WTC11 (cell line): Measurements from ENCODE around the gene ZNF254. TPM values are rescaled to one million over a fixed set of nuclear protein-coding genes. Genes with fewer than 3 reads are reported as not detected.

Experiments used
- ATAC-seq: fragments of 200-7000 bp; cut with Tn5 transposase; 2 replicates; pipeline ENCODE4 v1.10.0; 2021; ENCODE audit warnings: mild to moderate bottlenecking, moderate library complexity
- CTCF ChIA-PET: fragments of 300-600 bp; sonication (Branson Sonifier 250); formaldehyde crosslinking; loops from one replicate; lab custom pipeline; 2021; ENCODE audit warnings: antibody characterized with exemption; lab: Charles Lee
- POLR2A ChIA-PET: fragments of 350-600 bp; sonication (Branson Sonifier 250); formaldehyde crosslinking; loops from one replicate; lab custom pipeline; 2021; ENCODE audit warnings: antibody characterized with exemption; lab: Charles Lee
- DNase-seq: peaks from one replicate; pipeline ENCODE4 v3.0.0; 2021; ENCODE audit warnings: low spot score
- H3K27ac Mint-ChIP-seq: 2 replicates; pipeline ENCODE4 v1.8.0; 2021; ENCODE audit warnings: mixed read lengths
- H3K27me3 Mint-ChIP-seq: 2 replicates; pipeline ENCODE4 v1.8.0; 2021; ENCODE audit warnings: low read depth, mild to moderate bottlenecking, moderate library complexity, mixed read lengths
- H3K36me3 Mint-ChIP-seq: 2 replicates; pipeline ENCODE4 v1.8.0; 2021; ENCODE audit warnings: mixed read lengths
- H3K4me1 Mint-ChIP-seq: 2 replicates; pipeline ENCODE4 v1.8.0; 2022; ENCODE audit warnings: mixed read lengths
- H3K4me3 Mint-ChIP-seq: 2 replicates; pipeline ENCODE4 v1.8.0; 2021; ENCODE audit warnings: mild to moderate bottlenecking, moderate library complexity, mixed read lengths
- H3K9me3 Mint-ChIP-seq: 2 replicates; pipeline ENCODE4 v1.8.0; 2021; ENCODE audit warnings: mixed read lengths
- AFF4 ChIP-seq: sonication (generic); formaldehyde crosslinking; IDR thresholded peaks from 2 replicates; pipeline ENCODE4 v1.8.1; 2023; ENCODE audit warnings: mild to moderate bottlenecking, missing genetic modification reagents, borderline replicate concordance
- CBFB ChIP-seq: sonication (generic); formaldehyde crosslinking; IDR thresholded peaks from 2 replicates; pipeline ENCODE4 v1.8.1; 2022; ENCODE audit warnings: mild to moderate bottlenecking, low read depth, missing genetic modification reagents
- EMX1 ChIP-seq: fragments of 250-450 bp; sonication (Bioruptor Pico); IDR thresholded peaks from 2 replicates; pipeline ENCODE4 v1.8.0; 2021; ENCODE audit warnings: mild to moderate bottlenecking
- ERG ChIP-seq: fragments of 250-450 bp; sonication (Bioruptor Pico); IDR thresholded peaks from 2 replicates; pipeline ENCODE4 v1.8.0; 2021; ENCODE audit warnings: mild to moderate bottlenecking
- FOXK1 ChIP-seq: sonication (generic); formaldehyde crosslinking; IDR thresholded peaks from 2 replicates; pipeline ENCODE4 v1.8.0; 2022; ENCODE audit warnings: mild to moderate bottlenecking, moderate library complexity, missing genetic modification reagents
- GABPB1 ChIP-seq: sonication (generic); formaldehyde crosslinking; IDR thresholded peaks from 2 replicates; pipeline ENCODE4 v1.8.1; 2023; ENCODE audit warnings: mild to moderate bottlenecking, missing genetic modification reagents
- NFE2L1 ChIP-seq: sonication (generic); formaldehyde crosslinking; IDR thresholded peaks from 2 replicates; pipeline ENCODE4 v1.8.1; 2023; ENCODE audit warnings: missing genetic modification reagents
- NR2C2 ChIP-seq: sonication (generic); formaldehyde crosslinking; IDR thresholded peaks from 2 replicates; pipeline ENCODE4 v1.8.0; 2022; ENCODE audit warnings: mild to moderate bottlenecking, missing genetic modification reagents
- PRDM15 ChIP-seq: sonication (generic); formaldehyde crosslinking; IDR thresholded peaks from 2 replicates; pipeline ENCODE4 v1.8.0; 2022; ENCODE audit warnings: missing genetic modification reagents
- PRRX2 ChIP-seq: fragments of 250-450 bp; sonication (Bioruptor Pico); IDR thresholded peaks from 2 replicates; pipeline ENCODE4 v1.8.0; 2021; ENCODE audit warnings: mild to moderate bottlenecking
- SOX15 ChIP-seq: fragments of 250-450 bp; sonication (Bioruptor Pico); IDR thresholded peaks from 2 replicates; pipeline ENCODE4 v1.9.0; 2021; ENCODE audit warnings: mild to moderate bottlenecking
- ZBTB21 ChIP-seq: sonication (generic); formaldehyde crosslinking; IDR thresholded peaks from 2 replicates; pipeline ENCODE4 v1.8.1; 2023; ENCODE audit warnings: mild to moderate bottlenecking, missing genetic modification reagents, borderline replicate concordance
- ZNF138 ChIP-seq: sonication (generic); formaldehyde crosslinking; conservative IDR thresholded peaks from 2 replicates; pipeline ENCODE4 v1.8.1; 2022; ENCODE audit warnings: mild to moderate bottlenecking, moderate library complexity, missing genetic modification reagents
- ZNF396 ChIP-seq: fragments of 250-450 bp; sonication (Bioruptor Pico); IDR thresholded peaks from 2 replicates; pipeline ENCODE4 v1.8.0; 2021; ENCODE audit warnings: mild to moderate bottlenecking, moderate library complexity, borderline replicate concordance
- ZNF423 ChIP-seq: fragments of 250-450 bp; sonication (Bioruptor Pico); IDR thresholded peaks from 2 replicates; pipeline ENCODE4 v2.1.2; 2022; ENCODE audit warnings: mild to moderate bottlenecking, moderate library complexity
- ZSCAN18 ChIP-seq: fragments of 250-450 bp; sonication (Bioruptor Pico); IDR thresholded peaks from 2 replicates; pipeline ENCODE4 v2.1.2; 2022; ENCODE audit warnings: mild to moderate bottlenecking, moderate library complexity
- total RNA-seq: library from RNA; stranded (reverse); gene quantifications from 3 replicates; pipeline ENCODE4 v1.2.3, GENCODE V29; 2021
- TF ChIP-seq, protein P1 (sequence below): sonication (generic); formaldehyde crosslinking; IDR thresholded peaks from 2 replicates; pipeline ENCODE4 v1.8.1; 2023; ENCODE audit warnings: mild to moderate bottlenecking, missing genetic modification reagents, moderate library complexity
- TF ChIP-seq, protein P2 (sequence below): sonication (generic); formaldehyde crosslinking; IDR thresholded peaks from 2 replicates; pipeline ENCODE4 v1.8.1; 2022; ENCODE audit warnings: missing genetic modification reagents, borderline replicate concordance
- TF ChIP-seq, protein P3 (sequence below): sonication (generic); formaldehyde crosslinking; IDR thresholded peaks from 2 replicates; pipeline ENCODE4 v1.8.1; 2023; ENCODE audit warnings: mild to moderate bottlenecking, moderate library complexity, missing genetic modification reagents
- TF ChIP-seq, protein P4 (sequence below): sonication (generic); formaldehyde crosslinking; IDR thresholded peaks from 2 replicates; pipeline ENCODE4 v1.8.1; 2022; ENCODE audit warnings: mild to moderate bottlenecking, missing genetic modification reagents, moderate library complexity, borderline replicate concordance

Gene ZNF254
- total RNA-seq, 1 experiment from 2014 or later, result 34.5 TPM

DNA sequence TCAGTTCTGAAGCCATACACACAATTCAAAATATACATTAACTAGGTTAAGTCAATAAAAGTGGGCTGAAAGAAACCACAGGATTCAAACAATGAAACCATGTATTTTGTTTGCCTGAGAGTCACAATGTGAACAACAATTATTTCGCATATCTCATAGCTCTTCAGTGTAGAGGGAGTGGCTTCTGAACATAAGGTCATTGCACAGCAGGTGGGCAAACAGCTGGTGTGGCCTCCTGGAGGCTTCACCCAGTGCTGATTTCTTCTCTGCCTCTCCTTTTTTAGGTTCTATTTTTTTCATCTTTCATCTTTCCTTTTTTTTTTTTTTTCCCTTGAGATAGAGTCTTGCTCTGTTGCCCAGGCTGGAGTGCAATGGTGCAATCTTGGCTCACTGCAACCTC lies 40.4 kb upstream of the ZNF254 start:
- peaks cover 75% of the 10 kb centered on the region for H3K36me3 Mint-ChIP-seq
- ATAC-seq, result no peak
- DNase-seq, result no peak
- H3K9me3 Mint-ChIP-seq, result no peaks in the 10 kb centered on the region
- no peaks in the 10 kb centered on the region for H3K27me3 Mint-ChIP-seq
- POLR2A ChIA-PET, result interaction anchor here (0.7 kb wide), 1 partner anchor 560 kb away, joined by 4 read pairs; no protein-coding TSS in a partner anchor
- CTCF ChIA-PET, result no interaction called here
- H3K4me1 Mint-ChIP-seq, result peaks cover 7% of the 10 kb centered on the region; the same call in 1 of the 2 replicates
- H3K4me3 Mint-ChIP-seq, result no peak overlapping the region
- TF ChIP-seq CBFB (CRISPR knock-in tag) (no peak), PRDM15 (no peak), EMX1 (CRISPR knock-in tag) (no peak), GABPB1 (no peak), ZNF423 (CRISPR knock-in tag) (no peak), SOX15 (CRISPR knock-in tag) (no peak), AFF4 (no peak), ZNF138 (CRISPR knock-in tag) (no peak)
- TF ChIP-seq, protein P1, sequence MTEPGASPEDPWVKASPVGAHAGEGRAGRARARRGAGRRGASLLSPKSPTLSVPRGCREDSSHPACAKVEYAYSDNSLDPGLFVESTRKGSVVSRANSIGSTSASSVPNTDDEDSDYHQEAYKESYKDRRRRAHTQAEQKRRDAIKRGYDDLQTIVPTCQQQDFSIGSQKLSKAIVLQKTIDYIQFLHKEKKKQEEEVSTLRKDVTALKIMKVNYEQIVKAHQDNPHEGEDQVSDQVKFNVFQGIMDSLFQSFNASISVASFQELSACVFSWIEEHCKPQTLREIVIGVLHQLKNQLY (CRISPR knock-in tag), result no peak
- H3K27ac Mint-ChIP-seq, result no peak overlapping the region

DNA sequence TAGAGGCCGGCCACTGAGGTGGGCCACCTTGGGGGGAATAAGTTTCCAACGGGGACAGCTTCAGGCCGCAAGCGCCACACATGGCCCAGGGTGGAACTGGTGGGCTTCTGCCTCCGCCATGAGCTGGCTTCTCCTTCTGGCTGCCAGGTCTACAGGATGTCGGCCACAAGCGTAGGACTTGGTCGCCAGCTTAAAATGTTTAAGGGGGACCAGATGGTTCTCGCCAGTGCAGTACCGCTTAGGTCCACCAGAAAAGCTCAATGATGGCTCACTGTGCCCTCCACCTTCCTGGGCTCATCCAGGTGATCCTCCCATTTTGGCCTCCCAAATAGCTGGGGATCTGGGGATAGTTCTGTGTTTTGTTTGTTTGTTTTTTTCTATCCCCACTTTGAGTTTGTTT lies 38.7 kb upstream of the ZNF254 start:
- Mint-ChIP-seq H3K4me1 (no peaks in the 10 kb centered on the region), H3K4me3 (no peak overlapping the region), H3K27ac (no peak overlapping the region), H3K36me3 (peaks cover 78% of the 10 kb centered on the region), H3K9me3 (no peaks in the 10 kb centered on the region), H3K27me3 (no peaks in the 10 kb centered on the region)
- DNase-seq (no peak), ATAC-seq (peak; percentile 71)
- CTCF ChIA-PET, result interaction anchor here (0.7 to 1.6 kb wide), 5 partner anchors 10 to 50 kb away, joined by 3 to 5 read pairs (median 4); partner anchors contain the start of gene ZNF254
- POLR2A ChIA-PET, result interaction anchor here (0.6 to 1.3 kb wide), 4 partner anchors 14 to 51 kb away, joined by 3 to 7 read pairs (median 5); no protein-coding TSS in a partner anchor
- no peak for TF ChIP-seq ZBTB21 (CRISPR knock-in tag)
- TF ChIP-seq, protein P2, sequence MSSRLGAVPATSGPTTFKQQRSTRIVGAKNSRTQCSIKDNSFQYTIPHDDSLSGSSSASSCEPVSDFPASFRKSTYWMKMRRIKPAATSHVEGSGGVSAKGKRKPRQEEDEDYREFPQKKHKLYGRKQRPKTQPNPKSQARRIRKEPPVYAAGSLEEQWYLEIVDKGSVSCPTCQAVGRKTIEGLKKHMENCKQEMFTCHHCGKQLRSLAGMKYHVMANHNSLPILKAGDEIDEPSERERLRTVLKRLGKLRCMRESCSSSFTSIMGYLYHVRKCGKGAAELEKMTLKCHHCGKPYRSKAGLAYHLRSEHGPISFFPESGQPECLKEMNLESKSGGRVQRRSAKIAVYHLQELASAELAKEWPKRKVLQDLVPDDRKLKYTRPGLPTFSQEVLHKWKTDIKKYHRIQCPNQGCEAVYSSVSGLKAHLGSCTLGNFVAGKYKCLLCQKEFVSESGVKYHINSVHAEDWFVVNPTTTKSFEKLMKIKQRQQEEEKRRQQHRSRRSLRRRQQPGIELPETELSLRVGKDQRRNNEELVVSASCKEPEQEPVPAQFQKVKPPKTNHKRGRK, result no peak
- TF ChIP-seq, protein P3, sequence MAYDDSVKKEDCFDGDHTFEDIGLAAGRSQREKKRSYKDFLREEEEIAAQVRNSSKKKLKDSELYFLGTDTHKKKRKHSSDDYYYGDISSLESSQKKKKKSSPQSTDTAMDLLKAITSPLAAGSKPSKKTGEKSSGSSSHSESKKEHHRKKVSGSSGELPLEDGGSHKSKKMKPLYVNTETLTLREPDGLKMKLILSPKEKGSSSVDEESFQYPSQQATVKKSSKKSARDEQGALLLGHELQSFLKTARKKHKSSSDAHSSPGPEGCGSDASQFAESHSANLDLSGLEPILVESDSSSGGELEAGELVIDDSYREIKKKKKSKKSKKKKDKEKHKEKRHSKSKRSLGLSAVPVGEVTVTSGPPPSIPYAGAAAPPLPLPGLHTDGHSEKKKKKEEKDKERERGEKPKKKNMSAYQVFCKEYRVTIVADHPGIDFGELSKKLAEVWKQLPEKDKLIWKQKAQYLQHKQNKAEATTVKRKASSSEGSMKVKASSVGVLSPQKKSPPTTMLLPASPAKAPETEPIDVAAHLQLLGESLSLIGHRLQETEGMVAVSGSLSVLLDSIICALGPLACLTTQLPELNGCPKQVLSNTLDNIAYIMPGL (CRISPR knock-in tag), result no peak
- no peak for TF ChIP-seq ERG (CRISPR knock-in tag)
- TF ChIP-seq ZSCAN18 (CRISPR knock-in tag), result no peak
- no peak for TF ChIP-seq FOXK1
- TF ChIP-seq NR2C2, result no peak
- TF ChIP-seq, protein P4, sequence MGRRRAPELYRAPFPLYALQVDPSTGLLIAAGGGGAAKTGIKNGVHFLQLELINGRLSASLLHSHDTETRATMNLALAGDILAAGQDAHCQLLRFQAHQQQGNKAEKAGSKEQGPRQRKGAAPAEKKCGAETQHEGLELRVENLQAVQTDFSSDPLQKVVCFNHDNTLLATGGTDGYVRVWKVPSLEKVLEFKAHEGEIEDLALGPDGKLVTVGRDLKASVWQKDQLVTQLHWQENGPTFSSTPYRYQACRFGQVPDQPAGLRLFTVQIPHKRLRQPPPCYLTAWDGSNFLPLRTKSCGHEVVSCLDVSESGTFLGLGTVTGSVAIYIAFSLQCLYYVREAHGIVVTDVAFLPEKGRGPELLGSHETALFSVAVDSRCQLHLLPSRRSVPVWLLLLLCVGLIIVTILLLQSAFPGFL, result no peak
- TF ChIP-seq NFE2L1 (CRISPR knock-in tag), result no peak
- no peak for TF ChIP-seq ZNF396 (CRISPR knock-in tag)
- TF ChIP-seq PRRX2 (CRISPR knock-in tag), result no peak
